K562 (cell line): ENCODE measurements around the gene PRPF38A. TPM values are rescaled to one million over a fixed set of nuclear protein-coding genes. Genes with fewer than 3 reads are reported as not detected.

Experiments used
- ATAC-seq: fragments of 200-7000 bp; cut with Tn5 transposase; 3 replicates; pipeline ENCODE4 v1.9.1; 2020; ENCODE audit warnings: moderate library complexity
- BruUV-seq: library from RNA; stranded (reverse); fragments of 400-500 nt; replicated peaks from 2 replicates; lab custom pipeline; 2021; lab: Mats Ljungman, UMichigan
- CTCF ChIA-PET: fragments of 300-600 bp; formaldehyde crosslinking; extraction: SDS; loops from one replicate; lab custom pipeline; 2021; ENCODE audit warnings: low intra/inter-chr PET ratio; lab: Yijun Ruan, JAX
- POLR2A ChIA-PET: fragments of 300-600, 350-650 bp; sonication (Branson Sonifier 250); formaldehyde crosslinking; extraction: SDS; loops from one replicate; lab custom pipeline; 2021; ENCODE audit warnings: antibody characterized with exemption, inconsistent platforms; lab: Yijun Ruan, JAX
- DNase-seq, 4 experiments: peaks; one replicate each; pipeline versions ENCODE4 v3.0.0 to v3.0.0-alpha.2; 2011 to 2018; ENCODE audit warnings: low spot score in 3 of 4, mixed read lengths in 3 of 4; ENCODE audit errors: extremely low read depth in 1 of 4
- FAIRE-seq: peaks from 2 replicates; lab custom pipeline; 2011; peaks lifted over from hg19 to GRCh38; lab: Jason Lieb, UNC
- H2AFZ ChIP-seq: 2 replicates; pipeline ENCODE4 v1.6.0; 2011; ENCODE audit warnings: low read depth, low read length, control low read depth, inconsistent platforms
- H3K27ac ChIP-seq: fragments of 200-600 bp; 3 replicates; pipeline ENCODE4 v1.8.0; 2011; ENCODE audit warnings: low read depth, mild to moderate bottlenecking, control low read depth, inconsistent platforms, low read length, moderate library complexity, mixed read lengths; ENCODE audit errors: extremely low read depth
- H3K27me3 ChIP-seq, 2 experiments: fragments of 300-600 bp in 1 of 2; 2 replicates in 1 of 2; 3 replicates in 1 of 2; pipeline versions ENCODE4 v1.6.0 to v1.8.0; 2011; ENCODE audit warnings: inconsistent platforms in 2 of 2, low read length in 2 of 2, mild to moderate bottlenecking in 1 of 2, mixed read lengths in 1 of 2, moderate library complexity in 1 of 2; ENCODE audit not compliant: control insufficient read depth in 2 of 2, insufficient read depth in 2 of 2
- H3K36me3 ChIP-seq: fragments of 300-600 bp; 3 replicates; pipeline ENCODE4 v1.8.0; 2011; ENCODE audit warnings: mild to moderate bottlenecking, low read length, inconsistent platforms; ENCODE audit not compliant: control insufficient read depth, insufficient read depth
- H3K4me1 ChIP-seq, 2 experiments: fragments of 200-600 bp in 1 of 2; replicated peaks in 1 of 2; 2 replicates in 1 of 2; 3 replicates in 1 of 2; pipeline versions ENCODE4 v1.5.1 to v1.8.0; 2011; ENCODE audit warnings: inconsistent platforms in 2 of 2, low read length in 2 of 2, mild to moderate bottlenecking in 1 of 2, mixed read lengths in 1 of 2, moderate library complexity in 1 of 2; ENCODE audit not compliant: control insufficient read depth in 2 of 2, insufficient read depth in 2 of 2
- H3K4me2 ChIP-seq: 2 replicates; pipeline ENCODE4 v1.6.1; 2011; ENCODE audit warnings: low read length, control low read depth, inconsistent platforms, mixed read lengths; ENCODE audit not compliant: insufficient read depth
- H3K4me3 ChIP-seq: fragments of 200-600 bp; sonication (generic), shearing (Covaris generic); 2 replicates; pipeline ENCODE4 v1.5.1; 2016; ENCODE audit warnings: control low read depth, inconsistent platforms
- H3K79me2 ChIP-seq: fragments of 200-600 bp; 3 replicates; pipeline ENCODE4 v1.8.0; 2011; ENCODE audit warnings: low read length, inconsistent platforms; ENCODE audit not compliant: control insufficient read depth, insufficient read depth
- H3K9ac ChIP-seq, 2 experiments: 2 replicates each; pipeline versions ENCODE4 v1.6.0 to v1.6.1; 2011; ENCODE audit warnings: low read depth in 2 of 2, low read length in 2 of 2, control low read depth in 1 of 2, inconsistent platforms in 1 of 2, mild to moderate bottlenecking in 1 of 2, mixed read lengths in 1 of 2; ENCODE audit not compliant: insufficient read depth in 1 of 2
- H3K9me1 ChIP-seq: one replicate; pipeline ENCODE4 v1.6.0; 2011; ENCODE audit warnings: inconsistent platforms, mild to moderate bottlenecking, low read length, moderate library complexity; ENCODE audit not compliant: control insufficient read depth, insufficient read depth
- H3K9me3 ChIP-seq: replicated peaks from 2 replicates; pipeline ENCODE4 v1.5.1; 2011; ENCODE audit warnings: low read depth, low read length, inconsistent platforms; ENCODE audit not compliant: control insufficient read depth, insufficient read depth
- H4K20me1 ChIP-seq: replicated peaks from 2 replicates; pipeline ENCODE4 v1.6.1; 2011; ENCODE audit warnings: low read length, inconsistent platforms, mixed read lengths; ENCODE audit not compliant: control insufficient read depth, insufficient read depth
- POLR2A ChIP-seq: fragments of 450-650 bp; conservative IDR thresholded peaks from 2 replicates; pipeline ENCODE4 v1.6.1; 2016
- POLR2G ChIP-seq: fragments of 200-400 bp; formaldehyde crosslinking; IDR thresholded peaks from 2 replicates; pipeline ENCODE4 v1.6.1; 2017; ENCODE audit warnings: low read depth, mild to moderate bottlenecking, antibody characterized with exemption, low read length, moderate library complexity
- RBFOX2 ChIP-seq: fragments of 200-400 bp; formaldehyde crosslinking; IDR thresholded peaks from 2 replicates; pipeline ENCODE4 v1.6.1; 2017; ENCODE audit warnings: low read depth, mild to moderate bottlenecking, low read length, moderate library complexity
- SNRNP70 ChIP-seq: fragments of 200-400 bp; formaldehyde crosslinking; optimal IDR thresholded peaks from 2 replicates; pipeline ENCODE3; 2017; ENCODE audit warnings: low read depth, low read length
- SP1 ChIP-seq: sonication (generic); formaldehyde crosslinking; IDR thresholded peaks from 2 replicates; pipeline ENCODE4 v1.8.1; 2022; ENCODE audit warnings: mild to moderate bottlenecking, missing genetic modification reagents
- SRSF1 ChIP-seq: fragments of 200-400 bp; formaldehyde crosslinking; IDR thresholded peaks from 2 replicates; pipeline ENCODE4 v1.6.1; 2017; ENCODE audit warnings: mild to moderate bottlenecking, low read depth, low read length, moderate library complexity
- ZC3H11A ChIP-seq: IDR thresholded peaks from 2 replicates; pipeline ENCODE4 v1.6.1; 2012; ENCODE audit warnings: low read depth, low read length, improper control_type of control experiment
- ZNF212 ChIP-seq: fragments of 450-650 bp; formaldehyde crosslinking; IDR thresholded peaks from 2 replicates; pipeline ENCODE4 v1.4.0; 2020; ENCODE audit warnings: mild to moderate bottlenecking
- WGBS: fragments of 100-300 bp; shearing (Covaris generic); methylation state at CpG from one replicate; pipeline ENCODE4 v1.1.6; 2016; ENCODE audit warnings: low coverage, mixed read lengths; ENCODE audit not compliant: insufficient coverage; ENCODE audit errors: missing lambda C conversion rate; 5-methylcytosine and 5-hydroxymethylcytosine counted together
- in situ Hi-C: fragments of 300-500 bp; cut with MboI; formaldehyde crosslinking; loops from 4 replicates; pipeline ENCODE4 v1.15.0; 2018; ENCODE audit warnings: inconsistent platforms, mixed read lengths
- intact Hi-C: fragments of 100-400 bp; cut with micrococcal nuclease; formaldehyde crosslinking; loops from 2 replicates; pipeline ENCODE4 v1.14.2; 2022
- polyA plus RNA-seq, 8 experiments: library from polyadenylated mRNA; depleted of rRNA in 4 of 8; stranded (reverse) in 5 of 8; unstranded in 3 of 8; fragments of >200 nt; fragmentation: Nextera tagmentation in 2 of 8; fragmentation: Illumina TruSeq in 1 of 8; extraction: Ambion mirVana in 2 of 8; extraction: Trizol in 1 of 8; gene quantifications; 2 replicates each; pipeline versions ENCODE4 v1.2.1 to v1.2.3, GENCODE V29; 2011 to 2014; ENCODE audit warnings: inconsistent platforms in 1 of 8, missing spikeins in 1 of 8
- total RNA-seq, 7 experiments: library from RNA; depleted of rRNA in 6 of 7; stranded (reverse); fragments of >200 nt in 6 of 7; fragmentation: Illumina TruSeq in 2 of 7; extraction: Trizol in 2 of 7; gene quantifications; 2 replicates each; pipeline versions ENCODE4 v1.2.1 to v1.2.3, GENCODE V29; 2011 to 2021; ENCODE audit warnings: low replicate concordance in 1 of 7
- TF ChIP-seq, protein P1 (sequence below): fragments of 450-650 bp; IDR thresholded peaks from one replicate; pipeline ENCODE4 v1.6.1; 2018; ENCODE audit warnings: mild to moderate bottlenecking, moderate library complexity; ENCODE audit not compliant: partially characterized antibody
- TF ChIP-seq, protein P2 (sequence below): sonication (generic); formaldehyde crosslinking; IDR thresholded peaks from 2 replicates; pipeline ENCODE4 v1.9.0; 2022; ENCODE audit warnings: mild to moderate bottlenecking, missing genetic modification reagents

PRPF38A gene
- total and polyA plus RNA-seq, 9 of the 15 experiments (the other 6 are each of a cell fraction or from before 2014, with no cell fraction given): 53.6 to 198 (median 89.2) TPM

DNA sequence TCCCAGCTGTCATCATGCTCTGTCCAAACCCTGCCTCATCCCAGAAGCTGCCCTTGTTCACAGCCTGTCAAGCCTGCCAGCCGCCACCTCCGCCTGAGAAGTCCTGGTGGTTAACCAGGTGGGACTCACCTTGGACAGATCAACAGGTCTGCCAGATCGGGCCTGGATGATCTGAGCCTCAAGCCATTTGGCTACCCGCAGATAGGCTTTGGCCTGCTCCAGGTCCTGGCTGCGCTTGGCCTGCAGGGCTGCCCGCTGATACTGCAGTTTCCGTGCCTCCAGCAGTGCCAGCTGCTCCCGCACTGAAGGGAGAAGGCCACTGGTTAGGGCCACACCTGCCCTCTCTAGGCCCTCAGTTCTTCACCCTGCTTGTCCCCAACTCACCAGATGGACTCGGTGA lies 47.0 kb upstream of the PRPF38A start:
- intact Hi-C loops (no loop called here), in situ Hi-C loops (no loop called here)
- no peak for FAIRE-seq
- Histone ChIP-seq H3K9me1 (no peaks in the 10 kb centered on the region), H3K9ac (peak overlapping the region in 1 of 2 experiments; percentile 14; a peak in 1 of 4 replicates), H3K4me1 (peaks cover 0 to 2% of the 10 kb centered on the region in 2 experiments; a peak in 2 of 5 replicates), H3K79me2 (no peaks in the 10 kb centered on the region), H4K20me1 (peaks cover 3% of the 10 kb centered on the region; the same call in 1 of the 2 replicates), H3K4me2 (no peak overlapping the region), H2AFZ (no peak overlapping the region), H3K9me3 (no peaks in the 10 kb centered on the region), H3K36me3 (peaks cover 100% of the 10 kb centered on the region), H3K4me3 (no peak overlapping the region), H3K27ac (no peak overlapping the region), H3K27me3 (no peaks in the 10 kb centered on the region)
- WGBS: 95% methylated on average over 9 of the region's 9 CpGs
- ATAC-seq: no peak
- ChIA-PET CTCF (no interaction called here), POLR2A (interaction anchor here (0.6 to 1.8 kb wide), 5 partner anchors 9 to 1506 kb away, joined by 3 to 8 read pairs (median 4); partner anchors contain the start of gene CC2D1B)
- DNase-seq: no peak
- no TSS peak for BruUV-seq
- TF ChIP-seq ZC3H11A (no peak), SP1 (CRISPR knock-in tag) (no peak), POLR2A (peak; percentile 40), POLR2G (peak; percentile 54), SNRNP70 (no peak), SRSF1 (no peak), ZNF212 (CRISPR knock-in tag) (no peak), RBFOX2 (peak; percentile 63)
- TF ChIP-seq, protein P1, sequence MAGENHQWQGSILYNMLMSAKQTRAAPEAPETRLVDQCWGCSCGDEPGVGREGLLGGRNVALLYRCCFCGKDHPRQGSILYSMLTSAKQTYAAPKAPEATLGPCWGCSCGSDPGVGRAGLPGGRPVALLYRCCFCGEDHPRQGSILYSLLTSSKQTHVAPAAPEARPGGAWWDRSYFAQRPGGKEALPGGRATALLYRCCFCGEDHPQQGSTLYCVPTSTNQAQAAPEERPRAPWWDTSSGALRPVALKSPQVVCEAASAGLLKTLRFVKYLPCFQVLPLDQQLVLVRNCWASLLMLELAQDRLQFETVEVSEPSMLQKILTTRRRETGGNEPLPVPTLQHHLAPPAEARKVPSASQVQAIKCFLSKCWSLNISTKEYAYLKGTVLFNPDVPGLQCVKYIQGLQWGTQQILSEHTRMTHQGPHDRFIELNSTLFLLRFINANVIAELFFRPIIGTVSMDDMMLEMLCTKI: no peak
- TF ChIP-seq, protein P2, sequence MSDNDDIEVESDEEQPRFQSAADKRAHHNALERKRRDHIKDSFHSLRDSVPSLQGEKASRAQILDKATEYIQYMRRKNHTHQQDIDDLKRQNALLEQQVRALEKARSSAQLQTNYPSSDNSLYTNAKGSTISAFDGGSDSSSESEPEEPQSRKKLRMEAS: no peak; the same call in 1 of the 2 replicates
